Measurements from ENCODE around the gene RAI1.

The RAI1 gene

GRCh38 chr17:17713839-17714238 lies 32.6 kb downstream of the RAI1 start:
- peak; percentile 88 for TF ChIP-seq SCRT2 (tag by site-specific recombination; IDR thresholded peaks at IDR 0.05)
- TF ChIP-seq ZFHX2 (tag by site-specific recombination; conservative IDR thresholded peaks at IDR 0.05) = peak; percentile 60
- TF ChIP-seq ZNF529 (tag by site-specific recombination; IDR thresholded peaks at IDR 0.05; ENCODE audit: insufficient replicate concordance) = no peak
- TF ChIP-seq SCRT1 (tag by site-specific recombination; IDR thresholded peaks at IDR 0.05; ENCODE audit: borderline replicate concordance) = peak; percentile 71; the same call in 1 of the 2 replicates
- no peak for TF ChIP-seq ZNF426 (tag by site-specific recombination; IDR thresholded peaks at IDR 0.05)
- peak; percentile 71 for TF ChIP-seq ZIC2 (tag by site-specific recombination; IDR thresholded peaks at IDR 0.05)
- TF ChIP-seq GLIS2 (tag by site-specific recombination; IDR thresholded peaks at IDR 0.05) = peak; percentile 29; the same call in 1 of the 2 replicates
- 0 out of 2 replicates have a peak, but pooled peaks have one; percentile 42 for TF ChIP-seq ZNF600 (tag by site-specific recombination; IDR thresholded peaks at IDR 0.05)
- TF ChIP-seq GLIS1 (tag by site-specific recombination; IDR thresholded peaks at IDR 0.05) = peak; percentile 66
- Histone ChIP-seq H3K36me3 (ENCODE audit: control insufficient read depth in 2 of 2, insufficient read depth in 1 of 2, low read length in 2 of 2) (no peaks in the 10 kb centered on the region; a peak in 1 of 3 replicates), H3K4me3 (ENCODE audit: low read depth, low read length) (no peak overlapping the region), H3K4me1 (ENCODE audit: control insufficient read depth, insufficient read depth, low read length) (peaks cover 34% of the 10 kb centered on the region), H3K9me3 (ENCODE audit: control insufficient read depth, insufficient read depth, low read depth, low read length) (no peaks in the 10 kb centered on the region), H3K27ac (ENCODE audit: extremely low read depth, low read depth, low read length) (no peak overlapping the region)
- CTCF ChIA-PET = interaction anchor here (0.5 to 0.6 kb wide), 3 partner anchors 55 to 1156 kb away, joined by 3 to 6 read pairs (median 5); no protein-coding TSS in a partner anchor
- POLR2A ChIA-PET = interaction anchor here (0.6 to 1.5 kb wide), 3 partner anchors 11 to 122 kb away, joined by 3 to 6 read pairs (median 4); no protein-coding TSS in a partner anchor

GRCh38 chr17:17714261-17714866 lies 33.1 kb downstream of the RAI1 start:
- ChIA-PET POLR2A (interaction anchor here (1.5 kb wide), 1 partner anchor 122 kb away, joined by 3 read pairs; no protein-coding TSS in a partner anchor), CTCF (interaction anchor here (0.5 to 0.6 kb wide), 3 partner anchors 13 to 1156 kb away, joined by 3 to 6 read pairs (median 3); no protein-coding TSS in a partner anchor)
- TF ChIP-seq SCRT2 (tag by site-specific recombination; IDR thresholded peaks at IDR 0.05) (0 out of 2 replicates have a peak, but pooled peaks have one; percentile 37), ZSCAN5A (tag by site-specific recombination; IDR thresholded peaks at IDR 0.05) (no peak)
- Histone ChIP-seq H3K27ac (ENCODE audit: extremely low read depth, low read depth, low read length) (no peak overlapping the region), H3K9me3 (ENCODE audit: control insufficient read depth, insufficient read depth, low read depth, low read length) (no peaks in the 10 kb centered on the region), H3K4me3 (ENCODE audit: low read depth, low read length) (no peak overlapping the region), H3K36me3 (ENCODE audit: control insufficient read depth in 2 of 2, insufficient read depth in 1 of 2, low read length in 2 of 2) (no peaks in the 10 kb centered on the region; a peak in 1 of 3 replicates), H3K4me1 (ENCODE audit: control insufficient read depth, insufficient read depth, low read length) (peaks cover 34% of the 10 kb centered on the region)

DNA sequence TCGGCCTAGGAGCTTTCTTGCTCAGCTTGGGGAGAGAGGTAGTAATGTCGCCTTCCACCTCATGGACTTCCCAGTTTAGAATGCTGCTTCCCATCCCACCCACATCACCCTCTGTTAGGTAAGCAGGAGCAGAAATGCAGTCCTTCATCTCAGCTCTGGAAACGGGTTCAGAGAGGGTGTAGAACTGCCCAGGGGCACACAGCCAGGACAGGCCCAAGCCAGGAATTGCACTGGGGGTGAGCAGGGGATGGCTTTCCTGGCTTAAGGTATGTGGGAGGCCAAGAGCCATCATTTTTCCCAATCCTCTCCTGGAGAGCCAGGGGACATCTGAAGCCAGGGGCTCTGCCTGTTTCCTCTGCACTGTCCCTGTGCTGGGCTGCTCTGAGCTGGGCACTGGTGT lies 33.6 kb downstream of the RAI1 start:
- Histone ChIP-seq H3K9me3 (ENCODE audit: control insufficient read depth, insufficient read depth, low read depth, low read length) (no peaks in the 10 kb centered on the region), H3K4me3 (ENCODE audit: low read depth, low read length) (no peak overlapping the region), H3K4me1 (ENCODE audit: control insufficient read depth, insufficient read depth, low read length) (peaks cover 34% of the 10 kb centered on the region), H3K27ac (ENCODE audit: extremely low read depth, low read depth, low read length) (no peak overlapping the region), H3K36me3 (ENCODE audit: control insufficient read depth in 2 of 2, insufficient read depth in 1 of 2, low read length in 2 of 2) (no peaks in the 10 kb centered on the region; a peak in 1 of 3 replicates)
- ChIA-PET POLR2A (interaction anchor here (1.5 kb wide), 1 partner anchor 121 kb away, joined by 3 read pairs; no protein-coding TSS in a partner anchor), CTCF (interaction anchor here (0.6 to 0.7 kb wide), 2 partner anchors 13 to 86 kb away, joined by 3 read pairs; no protein-coding TSS in a partner anchor)
- TF ChIP-seq ZNF366 (tag by site-specific recombination; conservative IDR thresholded peaks at IDR 0.05) (no peak), BCL11A (tag by site-specific recombination; IDR thresholded peaks at IDR 0.05; ENCODE audit: low read depth) (no peak), KLF16 (tag by site-specific recombination; IDR thresholded peaks at IDR 0.05) (no peak), ZNF580 (tag by site-specific recombination; IDR thresholded peaks at IDR 0.05) (no peak), ZSCAN16 (tag by site-specific recombination; IDR thresholded peaks at IDR 0.05) (no peak), ZNF146 (tag by site-specific recombination; IDR thresholded peaks at IDR 0.05) (no peak), ZNF514 (tag by site-specific recombination; IDR thresholded peaks at IDR 0.05) (no peak), GLI4 (tag by site-specific recombination; IDR thresholded peaks at IDR 0.05) (no peak), ZNF416 (tag by site-specific recombination; IDR thresholded peaks at IDR 0.05) (no peak), YY2 (tag by site-specific recombination; IDR thresholded peaks at IDR 0.05) (no peak), ZNF654 (tag by site-specific recombination; IDR thresholded peaks at IDR 0.05; ENCODE audit: low read depth) (no peak), GLIS1 (tag by site-specific recombination; IDR thresholded peaks at IDR 0.05) (no peak), ZNF121 (tag by site-specific recombination; IDR thresholded peaks at IDR 0.05) (no peak)
- TF ChIP-seq, protein P1, sequence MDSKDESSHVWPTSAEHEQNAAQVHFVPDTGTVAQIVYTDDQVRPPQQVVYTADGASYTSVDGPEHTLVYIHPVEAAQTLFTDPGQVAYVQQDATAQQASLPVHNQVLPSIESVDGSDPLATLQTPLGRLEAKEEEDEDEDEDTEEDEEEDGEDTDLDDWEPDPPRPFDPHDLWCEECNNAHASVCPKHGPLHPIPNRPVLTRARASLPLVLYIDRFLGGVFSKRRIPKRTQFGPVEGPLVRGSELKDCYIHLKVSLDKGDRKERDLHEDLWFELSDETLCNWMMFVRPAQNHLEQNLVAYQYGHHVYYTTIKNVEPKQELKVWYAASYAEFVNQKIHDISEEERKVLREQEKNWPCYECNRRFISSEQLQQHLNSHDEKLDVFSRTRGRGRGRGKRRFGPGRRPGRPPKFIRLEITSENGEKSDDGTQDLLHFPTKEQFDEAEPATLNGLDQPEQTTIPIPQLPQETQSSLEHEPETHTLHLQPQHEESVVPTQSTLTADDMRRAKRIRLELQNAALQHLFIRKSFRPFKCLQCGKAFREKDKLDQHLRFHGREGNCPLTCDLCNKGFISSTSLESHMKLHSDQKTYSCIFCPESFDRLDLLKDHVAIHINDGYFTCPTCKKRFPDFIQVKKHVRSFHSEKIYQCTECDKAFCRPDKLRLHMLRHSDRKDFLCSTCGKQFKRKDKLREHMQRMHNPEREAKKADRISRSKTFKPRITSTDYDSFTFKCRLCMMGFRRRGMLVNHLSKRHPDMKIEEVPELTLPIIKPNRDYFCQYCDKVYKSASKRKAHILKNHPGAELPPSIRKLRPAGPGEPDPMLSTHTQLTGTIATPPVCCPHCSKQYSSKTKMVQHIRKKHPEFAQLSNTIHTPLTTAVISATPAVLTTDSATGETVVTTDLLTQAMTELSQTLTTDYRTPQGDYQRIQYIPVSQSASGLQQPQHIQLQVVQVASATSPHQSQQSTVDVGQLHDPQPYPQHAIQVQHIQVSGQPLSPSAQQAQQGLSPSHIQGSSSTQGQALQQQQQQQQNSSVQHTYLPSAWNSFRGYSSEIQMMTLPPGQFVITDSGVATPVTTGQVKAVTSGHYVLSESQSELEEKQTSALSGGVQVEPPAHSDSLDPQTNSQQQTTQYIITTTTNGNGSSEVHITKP (tag by site-specific recombination; IDR thresholded peaks at IDR 0.05) = no peak
- TF ChIP-seq, protein P2, sequence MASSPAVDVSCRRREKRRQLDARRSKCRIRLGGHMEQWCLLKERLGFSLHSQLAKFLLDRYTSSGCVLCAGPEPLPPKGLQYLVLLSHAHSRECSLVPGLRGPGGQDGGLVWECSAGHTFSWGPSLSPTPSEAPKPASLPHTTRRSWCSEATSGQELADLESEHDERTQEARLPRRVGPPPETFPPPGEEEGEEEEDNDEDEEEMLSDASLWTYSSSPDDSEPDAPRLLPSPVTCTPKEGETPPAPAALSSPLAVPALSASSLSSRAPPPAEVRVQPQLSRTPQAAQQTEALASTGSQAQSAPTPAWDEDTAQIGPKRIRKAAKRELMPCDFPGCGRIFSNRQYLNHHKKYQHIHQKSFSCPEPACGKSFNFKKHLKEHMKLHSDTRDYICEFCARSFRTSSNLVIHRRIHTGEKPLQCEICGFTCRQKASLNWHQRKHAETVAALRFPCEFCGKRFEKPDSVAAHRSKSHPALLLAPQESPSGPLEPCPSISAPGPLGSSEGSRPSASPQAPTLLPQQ (tag by site-specific recombination; IDR thresholded peaks at IDR 0.05) = no peak

Measured in HEK293 (cell line).